ENCODE data around the gene IL7R. TPM values are rescaled to one million over a fixed set of nuclear protein-coding genes. Genes with fewer than 3 reads are reported as not detected.

Gene IL7R
- total RNA-seq, 2 experiments from 2014 or later, result 236 to 246 TPM

- CTCF ChIA-PET, result interaction anchor here (0.6 to 5.3 kb wide), 33 partner anchors 10 to 836 kb away, joined by 3 to 111 read pairs (median 4); partner anchors contain the start of genes IL7R and SPEF2
- peaks cover 60% of the 10 kb centered on the region for H3K4me1 Mint-ChIP-seq
- peak overlapping the region; percentile 78 for H3K4me3 Mint-ChIP-seq
- ATAC-seq, result peak; percentile 33
- peaks cover 7% of the 10 kb centered on the region for H3K9me3 Mint-ChIP-seq (ENCODE audit: low read depth)
- H3K27me3 Mint-ChIP-seq, result no peaks in the 10 kb centered on the region
- H3K36me3 Mint-ChIP-seq (ENCODE audit: low read depth), result peaks cover 8% of the 10 kb centered on the region
- intact Hi-C loops (cut with DNase I, micrococcal nuclease), result loop anchor here (1.0 to 10.0 kb wide), 8 partner anchors 20 to 1000 kb away; partner anchors contain the start of gene DNAJC21 (in 1 of the 2)
- POLR2A ChIA-PET, result interaction anchor here (0.6 to 2.1 kb wide), 8 partner anchors 19 to 794 kb away, joined by 3 to 8 read pairs (median 4); partner anchors contain the start of gene IL7R
- DNase-seq, result peak; percentile 50
- peak overlapping the region; percentile 94 for H3K27ac Mint-ChIP-seq
These were observed 67.6 kb downstream of the IL7R start for GRCh38 chr5:35924122-35924949.

GRCh38 chr5:35924950-35925722, 68.4 kb downstream of the IL7R start:
- peak; percentile 93 for DNase-seq
- Mint-ChIP-seq H3K27me3 (no peaks in the 10 kb centered on the region), H3K4me3 (peak overlapping the region; percentile 78), H3K4me1 (peaks cover 55% of the 10 kb centered on the region), H3K36me3 (ENCODE audit: low read depth) (peaks cover 3% of the 10 kb centered on the region), H3K9me3 (ENCODE audit: low read depth) (peaks cover under 1% of the 10 kb centered on the region), H3K27ac (peak overlapping the region; percentile 94)
- intact Hi-C loops (cut with DNase I, micrococcal nuclease), result loop anchor here (1.0 to 10.0 kb wide), 10 partner anchors 21 to 1000 kb away; partner anchors contain the start of gene DNAJC21 (in 1 of the 2)
- peak; percentile 87 for ATAC-seq
- ChIA-PET POLR2A (interaction anchor here (1.0 to 2.1 kb wide), 7 partner anchors 20 to 274 kb away, joined by 3 to 8 read pairs (median 4); partner anchors contain the start of gene IL7R), CTCF (interaction anchor here (0.6 to 5.3 kb wide), 53 partner anchors 9 to 1327 kb away, joined by 3 to 111 read pairs (median 4); partner anchors contain the start of genes IL7R and SPEF2)

- intact Hi-C loops (cut with DNase I, micrococcal nuclease), result loop anchor here (1.0 to 10.0 kb wide), 9 partner anchors 275 to 1002 kb away; partner anchors contain the start of genes SPEF2 (in 2 of the 2) and DNAJC21 (in 1 of the 2)
- H3K36me3 Mint-ChIP-seq (ENCODE audit: low read depth), result no peaks in the 10 kb centered on the region
- DNase-seq, result peak; percentile 76
- no peaks in the 10 kb centered on the region for H3K27me3 Mint-ChIP-seq
- peak overlapping the region; percentile 69 for H3K27ac Mint-ChIP-seq
- H3K4me3 Mint-ChIP-seq, result peak overlapping the region; percentile 78
- ChIA-PET POLR2A (interaction anchor here (0.6 to 1.3 kb wide), 8 partner anchors 11 to 276 kb away, joined by 3 to 7 read pairs (median 3); partner anchors contain the start of gene IL7R), CTCF (interaction anchor here (0.5 to 5.3 kb wide), 65 partner anchors 8 to 1011 kb away, joined by 3 to 111 read pairs (median 4); partner anchors contain the start of genes BRIX1 and SPEF2)
- no peaks in the 10 kb centered on the region for H3K9me3 Mint-ChIP-seq (ENCODE audit: low read depth)
- H3K4me1 Mint-ChIP-seq, result peaks cover 49% of the 10 kb centered on the region
- ATAC-seq, result peak; percentile 42
These were observed 69.8 kb downstream of the IL7R start for GRCh38 chr5:35926389-35927051.

Other genes with a start within 250 kb of the IL7R start
- 10 to 100 TPM; 14.1 to 14.6 TPM for gene SPEF2, start 239.0 kb upstream of the IL7R start, total RNA-seq
- gene CAPSL, start 81.7 kb downstream of the IL7R start, total RNA-seq, result 1 to 10 TPM; 1.0 to 1.7 TPM
- not detected for gene UGT3A1, start 134.5 kb downstream of the IL7R start, total RNA-seq
- not detected for gene UGT3A2, start 210.0 kb downstream of the IL7R start, total RNA-seq

Data from activated CD4-positive, alpha-beta T cell treated with anti-CD3 and anti-CD28 coated beads for 36 hours (primary cell).